ENCODE results near the gene HPS1. TPM values are rescaled to one million over a fixed set of nuclear protein-coding genes. Genes with fewer than 3 reads are reported as not detected.
A peak's percentile ranks its signal among the peaks of the same experiment; 100 is the strongest.

HPS1 gene
- total RNA-seq, 1 experiment from 2014 or later: 19.1 TPM

- intact Hi-C loops (cut with micrococcal nuclease): no loop called here
- Histone ChIP-seq H3K9me3 (ENCODE audit: low read length) (no peaks in the 10 kb centered on the region), H3K4me3 (ENCODE audit: low read length) (no peak overlapping the region), H3K9me2 (replicated peaks; ENCODE audit: low read length) (no peaks in the 10 kb centered on the region), H3K36me3 (ENCODE audit: low read depth, low read length) (no peaks in the 10 kb centered on the region), H3K4me1 (ENCODE audit: insufficient read depth, low read length) (peaks cover 19% of the 10 kb centered on the region), H3K27me3 (ENCODE audit: low read length) (no peaks in the 10 kb centered on the region), H3K27ac (ENCODE audit: low read length) (no peak overlapping the region), H3K4me2 (ENCODE audit: low read length) (no peak overlapping the region), H3K79me2 (ENCODE audit: low read length) (no peaks in the 10 kb centered on the region), H3F3A (ENCODE audit: low read length, unreplicated experiment) (no peaks in the 10 kb centered on the region), H2AFZ (ENCODE audit: low read length) (no peak overlapping the region), H3K9ac (ENCODE audit: low read length) (no peak overlapping the region), H4K20me1 (ENCODE audit: low read length) (no peaks in the 10 kb centered on the region)
- POLR2A ChIA-PET (ENCODE audit: unreplicated experiment): no interaction called here
- TF ChIP-seq, protein P1, sequence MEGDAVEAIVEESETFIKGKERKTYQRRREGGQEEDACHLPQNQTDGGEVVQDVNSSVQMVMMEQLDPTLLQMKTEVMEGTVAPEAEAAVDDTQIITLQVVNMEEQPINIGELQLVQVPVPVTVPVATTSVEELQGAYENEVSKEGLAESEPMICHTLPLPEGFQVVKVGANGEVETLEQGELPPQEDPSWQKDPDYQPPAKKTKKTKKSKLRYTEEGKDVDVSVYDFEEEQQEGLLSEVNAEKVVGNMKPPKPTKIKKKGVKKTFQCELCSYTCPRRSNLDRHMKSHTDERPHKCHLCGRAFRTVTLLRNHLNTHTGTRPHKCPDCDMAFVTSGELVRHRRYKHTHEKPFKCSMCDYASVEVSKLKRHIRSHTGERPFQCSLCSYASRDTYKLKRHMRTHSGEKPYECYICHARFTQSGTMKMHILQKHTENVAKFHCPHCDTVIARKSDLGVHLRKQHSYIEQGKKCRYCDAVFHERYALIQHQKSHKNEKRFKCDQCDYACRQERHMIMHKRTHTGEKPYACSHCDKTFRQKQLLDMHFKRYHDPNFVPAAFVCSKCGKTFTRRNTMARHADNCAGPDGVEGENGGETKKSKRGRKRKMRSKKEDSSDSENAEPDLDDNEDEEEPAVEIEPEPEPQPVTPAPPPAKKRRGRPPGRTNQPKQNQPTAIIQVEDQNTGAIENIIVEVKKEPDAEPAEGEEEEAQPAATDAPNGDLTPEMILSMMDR (conservative IDR thresholded peaks at IDR 0.05; ENCODE audit: low read depth, low read length): no peak
- no peak for TF ChIP-seq EZH2 (IDR thresholded peaks at IDR 0.05; ENCODE audit: low read length, unreplicated experiment)
- no peak for TF ChIP-seq EZH2phosphoT487 (IDR thresholded peaks at IDR 0.05; ENCODE audit: borderline replicate concordance, low read length)
- BruUV-seq (replicated peaks): no TSS peak
- DNase-seq: no peak
- CTCF ChIA-PET: no interaction called here
- ATAC-seq: no peak
Observed at GRCh38 chr10:98463016-98463415, 16.3 kb upstream of the HPS1 start.

- CTCF ChIA-PET: interaction anchor here (0.8 kb wide), 1 partner anchor 199 kb away, joined by 3 read pairs; no protein-coding TSS in a partner anchor
- intact Hi-C loops (cut with micrococcal nuclease): loop anchor here (2.0 kb wide), 2 partner anchors 37 to 57 kb away; no protein-coding TSS in a partner anchor
Observed at GRCh38 chr10:98461500-98461842, 14.7 kb upstream of the HPS1 start.

More at GRCh38 chr10:98461500-98461842, 14.7 kb upstream of the HPS1 start:
- no peaks in the 10 kb centered on the region for H3K9me3 ChIP-seq (ENCODE audit: low read length)
- no peak overlapping the region for H2AFZ ChIP-seq (ENCODE audit: low read length)
- H3K79me2 ChIP-seq (ENCODE audit: low read length): no peaks in the 10 kb centered on the region
- no peaks in the 10 kb centered on the region for H4K20me1 ChIP-seq (ENCODE audit: low read length)
- peak overlapping the region; percentile 18 for H3K27ac ChIP-seq (ENCODE audit: low read length)
- ATAC-seq (no peak), DNase-seq (no peak)
- BruUV-seq (replicated peaks): no TSS peak
- TF ChIP-seq, protein P1 (conservative IDR thresholded peaks at IDR 0.05; ENCODE audit: low read depth, low read length): no peak
- TF ChIP-seq EZH2phosphoT487 (IDR thresholded peaks at IDR 0.05; ENCODE audit: borderline replicate concordance, low read length): no peak
- TF ChIP-seq EZH2 (IDR thresholded peaks at IDR 0.05; ENCODE audit: low read length, unreplicated experiment): no peak
- peaks cover 20% of the 10 kb centered on the region for H3K4me1 ChIP-seq (ENCODE audit: insufficient read depth, low read length)
- no peaks in the 10 kb centered on the region for H3K27me3 ChIP-seq (ENCODE audit: low read length)
- H3K4me2 ChIP-seq (ENCODE audit: low read length): peak overlapping the region; percentile 52
- H3K9ac ChIP-seq (ENCODE audit: low read length): no peak overlapping the region
- no peaks in the 10 kb centered on the region for H3F3A ChIP-seq (ENCODE audit: low read length, unreplicated experiment)
- no peaks in the 10 kb centered on the region for H3K36me3 ChIP-seq (ENCODE audit: low read depth, low read length)
- POLR2A ChIA-PET (ENCODE audit: unreplicated experiment): no interaction called here
- no peak overlapping the region for H3K4me3 ChIP-seq (ENCODE audit: low read length)
- H3K9me2 ChIP-seq (replicated peaks; ENCODE audit: low read length): no peaks in the 10 kb centered on the region
